ENCODE measurements around the gene ZHX3.

- TF ChIP-seq POLR2AphosphoS5 (IDR thresholded peaks at IDR 0.05; ENCODE audit: low read depth, low read length) (no peak), KAT2B (IDR thresholded peaks at IDR 0.05; ENCODE audit: borderline replicate concordance, low read depth, low read length) (no peak), ZNF274 (CRISPR knock-in tag; IDR thresholded peaks at IDR 0.05) (no peak), SUZ12 (IDR thresholded peaks at IDR 0.05; ENCODE audit: low read depth, low read length) (no peak), PBX3 (CRISPR knock-in tag; IDR thresholded peaks at IDR 0.05; ENCODE audit: borderline replicate concordance) (no peak), ZNF660 (CRISPR knock-in tag; IDR thresholded peaks at IDR 0.05; ENCODE audit: borderline replicate concordance, low read depth) (no peak), CTCF (CRISPR knock-in tag; IDR thresholded peaks at IDR 0.05) (no peak), GATA4 (IDR thresholded peaks at IDR 0.05; ENCODE audit: borderline replicate concordance, low read depth) (no peak), TCF12 (IDR thresholded peaks at IDR 0.05) (no peak), TCF12 (CRISPR knock-in tag; IDR thresholded peaks at IDR 0.05) (no peak)
These were observed 143.2 kb downstream of the ZHX3 start for GRCh38 chr20:41174373-41174772.
